Stimulated activated naive CD8-positive, alpha-beta T cell treated with anti-CD3 and anti-CD28 coated beads, Interleukin-15, amount 100 ng/mL, for 72 hours (primary cell): ENCODE measurements around the gene HDAC3.

Source experiments
- ATAC-seq: fragments of 150-1000 bp; cut with Tn5 transposase; 2 replicates; pipeline ENCODE4 v1.10.0; 2021; ENCODE audit warnings: mild to moderate bottlenecking, moderate library complexity
- DNase-seq, 2 donors: peaks; one replicate each; pipeline ENCODE4 v3.0.0; 2021 to 2022
- H3K27ac Mint-ChIP-seq, 2 donors: one replicate each; pipeline ENCODE4 v1.8.0; 2022; ENCODE audit warnings: mild to moderate bottlenecking in 2 of 2, mixed read lengths in 2 of 2, moderate library complexity in 2 of 2
- H3K27me3 Mint-ChIP-seq: one replicate; pipeline ENCODE4 v1.8.0; 2022; ENCODE audit warnings: mixed read lengths
- H3K4me1 Mint-ChIP-seq: one replicate; pipeline ENCODE4 v1.8.0; 2022; ENCODE audit warnings: mild to moderate bottlenecking, mixed read lengths
- H3K4me3 Mint-ChIP-seq, 2 donors: one replicate each; pipeline ENCODE4 v1.8.0; 2022; ENCODE audit warnings: mild to moderate bottlenecking in 2 of 2, mixed read lengths in 2 of 2, moderate library complexity in 1 of 2
- H3K9me3 Mint-ChIP-seq, 2 donors: one replicate each; pipeline ENCODE4 v1.8.0; 2022; ENCODE audit warnings: mixed read lengths in 2 of 2

Gene HDAC3

DNA sequence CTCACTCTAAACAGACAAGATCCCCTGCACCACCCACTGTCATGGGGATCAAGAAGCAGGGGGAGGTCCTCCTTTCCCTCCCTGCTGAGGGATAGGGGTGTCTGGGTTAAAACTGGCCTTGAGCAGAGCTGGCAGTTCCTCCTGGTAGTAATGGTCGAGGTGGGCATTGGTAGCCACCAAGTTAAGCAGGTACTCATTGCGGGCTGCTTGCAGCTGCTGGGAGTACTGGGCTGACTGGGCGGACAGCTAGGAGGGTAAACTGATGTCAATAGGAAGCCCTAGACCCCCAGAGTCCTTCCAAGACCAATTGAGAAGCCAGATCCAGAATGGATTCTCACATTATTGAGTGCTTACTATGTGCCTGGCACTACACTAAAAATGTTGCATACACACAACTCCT, 11.2 kb upstream of the HDAC3 start:
- Mint-ChIP-seq H3K4me3 (no peak overlapping the region), H3K4me1 (peaks cover 47% of the 10 kb centered on the region), H3K9me3 (no peaks in the 10 kb centered on the region), H3K27me3 (no peaks in the 10 kb centered on the region), H3K27ac (no peak overlapping the region)
- DNase-seq (no peak), ATAC-seq (no peak)

DNA sequence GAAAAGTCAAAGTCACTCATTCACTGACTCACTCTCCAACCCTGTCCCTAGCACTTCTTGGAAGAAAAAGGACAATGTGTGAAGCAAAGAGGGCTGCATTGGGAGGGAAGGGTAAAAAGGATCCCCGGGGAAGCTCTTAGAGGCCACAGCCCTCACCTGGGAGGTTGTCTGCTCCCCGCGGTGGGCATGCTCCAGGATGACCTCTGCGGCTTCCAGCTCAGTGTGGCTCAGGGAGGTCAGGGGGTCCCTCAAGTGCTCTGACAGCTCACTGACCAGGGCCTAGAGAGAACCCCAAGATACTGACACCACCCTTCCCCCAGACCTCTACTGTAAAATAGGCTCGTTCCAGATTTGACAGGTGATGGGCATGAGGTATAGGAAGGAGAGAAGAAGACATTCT, 10.6 kb upstream of the HDAC3 start:
- H3K9me3 Mint-ChIP-seq = no peaks in the 10 kb centered on the region
- H3K27ac Mint-ChIP-seq = peak overlapping the region in 1 of 2 donors; percentile 9
- no peak overlapping the region for H3K4me3 Mint-ChIP-seq
- H3K27me3 Mint-ChIP-seq = no peaks in the 10 kb centered on the region
- H3K4me1 Mint-ChIP-seq = peaks cover 47% of the 10 kb centered on the region
- no peak for DNase-seq
- no peak for ATAC-seq

DNA sequence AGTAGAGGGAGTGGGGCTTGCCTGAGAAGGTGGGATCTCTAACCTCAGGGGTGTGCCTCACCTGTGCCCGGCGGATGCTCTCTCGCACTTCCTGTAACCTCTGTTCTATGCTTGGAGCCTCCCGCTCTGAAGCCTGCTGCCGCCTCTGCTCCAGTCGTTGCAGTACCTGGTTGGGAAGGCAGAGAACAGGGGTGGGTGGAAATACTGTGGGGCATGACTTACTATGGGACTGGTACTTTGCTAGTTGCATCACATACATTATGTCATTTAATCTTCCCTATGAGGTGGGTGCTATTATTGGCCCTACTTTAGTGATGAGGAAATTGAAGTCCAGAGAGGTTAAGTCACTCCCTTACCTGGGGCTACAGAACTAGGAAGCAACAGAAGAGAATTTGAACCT, 9.4 kb upstream of the HDAC3 start:
- Mint-ChIP-seq H3K4me1 (peaks cover 49% of the 10 kb centered on the region), H3K9me3 (no peaks in the 10 kb centered on the region), H3K4me3 (no peak overlapping the region), H3K27ac (no peak overlapping the region), H3K27me3 (no peaks in the 10 kb centered on the region)
- ATAC-seq (no peak), DNase-seq (no peak)

DNA sequence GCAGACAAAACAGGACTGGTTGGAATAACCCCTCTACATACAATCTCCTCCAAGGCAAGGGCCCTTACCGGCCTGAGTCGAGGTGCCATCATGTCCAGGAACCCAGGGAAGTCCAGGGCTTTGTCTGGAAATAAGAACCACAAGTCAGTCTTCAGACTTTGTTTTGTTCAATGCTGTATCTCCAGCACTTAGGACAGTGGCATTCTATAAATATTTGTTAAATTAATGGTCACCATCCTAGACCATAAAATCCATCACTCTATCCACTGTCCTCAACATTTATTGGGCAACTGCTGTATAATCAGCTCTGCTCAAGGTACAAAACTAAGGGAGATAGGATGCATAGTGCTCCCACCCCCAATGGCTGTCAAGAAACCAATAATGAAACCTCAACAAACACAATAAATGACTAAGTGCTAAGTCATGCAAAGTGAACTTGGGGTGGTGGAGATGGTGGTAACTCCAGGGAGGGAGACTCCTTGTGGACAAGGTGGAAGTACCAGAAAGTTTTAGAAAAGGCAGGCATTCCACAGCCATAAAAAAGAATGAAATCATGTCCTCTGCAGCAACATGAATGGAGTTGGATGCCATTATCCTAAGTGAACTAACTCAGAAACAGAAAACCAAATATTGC, 5.1 kb upstream of the HDAC3 start:
- DNase-seq (no peak), ATAC-seq (peak; percentile 39)
- Mint-ChIP-seq H3K27ac (peak overlapping the region in 1 of 2 donors; percentile 74), H3K9me3 (no peaks in the 10 kb centered on the region), H3K27me3 (no peaks in the 10 kb centered on the region), H3K4me3 (no peak overlapping the region), H3K4me1 (peaks cover 47% of the 10 kb centered on the region)

DNA sequence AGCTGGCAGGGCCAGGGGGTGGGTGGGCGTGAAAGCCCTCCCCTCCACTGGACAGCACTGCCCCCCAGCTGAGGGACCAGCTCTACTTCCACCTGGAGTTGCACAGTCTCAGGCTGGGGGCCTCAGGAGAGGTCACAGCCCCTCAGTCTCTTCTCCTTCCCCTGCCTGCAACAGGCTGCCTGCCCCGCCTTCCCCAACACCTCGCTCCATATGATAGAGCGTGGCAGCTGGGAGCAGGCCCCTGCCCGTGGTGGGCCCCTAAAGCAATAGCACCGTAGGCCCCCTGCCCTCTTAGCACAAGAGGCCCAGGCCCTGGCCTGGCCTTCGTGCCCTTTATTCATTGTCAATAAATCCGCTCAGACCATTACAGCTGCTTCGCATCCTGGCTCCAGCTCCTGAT, 4.0 kb upstream of the HDAC3 start:
- peaks cover 53% of the 10 kb centered on the region for H3K4me1 Mint-ChIP-seq
- no peaks in the 10 kb centered on the region for H3K27me3 Mint-ChIP-seq
- H3K4me3 Mint-ChIP-seq = no peak overlapping the region
- no peak for ATAC-seq
- DNase-seq = no peak
- H3K27ac Mint-ChIP-seq = peak overlapping the region in 1 of 2 donors; percentile 45
- no peaks in the 10 kb centered on the region for H3K9me3 Mint-ChIP-seq

DNA sequence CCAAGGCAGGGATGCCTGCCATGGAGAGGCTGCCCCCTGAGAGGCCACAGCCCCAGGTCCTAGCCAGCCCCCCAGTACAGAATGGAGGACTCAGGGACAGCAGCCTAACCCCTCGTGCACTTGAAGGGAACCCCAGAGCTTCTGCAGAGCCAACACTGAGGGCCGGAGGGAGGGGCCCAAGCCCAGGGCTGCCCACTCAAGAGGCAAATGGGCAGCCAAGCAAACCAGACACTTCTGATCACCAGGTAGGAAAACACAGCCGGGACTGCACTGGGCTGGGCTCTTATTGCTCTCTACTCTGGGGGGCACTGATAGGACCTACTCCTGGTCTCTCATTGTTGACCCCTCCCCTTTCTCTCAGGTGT, 3.4 kb upstream of the HDAC3 start:
- ATAC-seq = no peak
- Mint-ChIP-seq H3K27ac (no peak overlapping the region), H3K4me3 (no peak overlapping the region), H3K9me3 (no peaks in the 10 kb centered on the region), H3K4me1 (peaks cover 57% of the 10 kb centered on the region), H3K27me3 (no peaks in the 10 kb centered on the region)
- DNase-seq = no peak

DNA sequence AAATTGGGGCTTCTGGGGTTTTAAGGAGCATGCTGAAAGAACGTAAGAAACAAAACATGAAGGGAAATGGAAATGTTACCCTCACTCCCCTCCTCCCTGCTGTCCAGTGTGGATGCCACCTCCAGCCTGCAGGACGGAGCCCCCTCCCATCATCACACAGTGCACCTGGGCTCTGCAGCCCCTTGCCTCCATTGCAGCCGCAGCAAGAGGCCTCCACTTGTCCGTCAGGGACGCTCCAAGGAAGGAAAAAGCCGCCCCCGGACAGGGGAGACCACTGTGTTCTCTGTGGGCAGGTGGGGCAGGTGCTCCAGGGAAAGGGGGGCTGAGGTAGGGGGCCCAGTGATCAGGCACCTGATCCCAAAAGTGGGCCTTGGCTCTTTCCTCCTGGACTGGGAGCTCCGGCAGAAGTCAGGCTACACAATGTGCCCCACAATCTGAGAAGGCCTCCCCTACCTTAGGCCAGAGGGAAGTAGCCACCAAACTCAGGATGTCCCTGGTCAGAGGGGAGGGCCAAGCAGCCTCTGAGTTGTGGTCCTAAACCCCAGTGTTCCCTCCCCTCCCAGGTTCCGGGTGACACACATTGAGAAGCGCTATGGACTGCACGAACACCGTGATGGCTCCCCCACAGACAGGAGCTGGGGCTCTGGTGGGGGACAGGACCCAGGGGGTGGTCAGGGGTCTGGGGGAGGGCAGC, 2.9 kb upstream of the HDAC3 start:
- Mint-ChIP-seq H3K27ac (no peak overlapping the region), H3K4me3 (no peak overlapping the region), H3K9me3 (no peaks in the 10 kb centered on the region), H3K27me3 (no peaks in the 10 kb centered on the region), H3K4me1 (peaks cover 57% of the 10 kb centered on the region)
- DNase-seq (no peak), ATAC-seq (no peak)

DNA sequence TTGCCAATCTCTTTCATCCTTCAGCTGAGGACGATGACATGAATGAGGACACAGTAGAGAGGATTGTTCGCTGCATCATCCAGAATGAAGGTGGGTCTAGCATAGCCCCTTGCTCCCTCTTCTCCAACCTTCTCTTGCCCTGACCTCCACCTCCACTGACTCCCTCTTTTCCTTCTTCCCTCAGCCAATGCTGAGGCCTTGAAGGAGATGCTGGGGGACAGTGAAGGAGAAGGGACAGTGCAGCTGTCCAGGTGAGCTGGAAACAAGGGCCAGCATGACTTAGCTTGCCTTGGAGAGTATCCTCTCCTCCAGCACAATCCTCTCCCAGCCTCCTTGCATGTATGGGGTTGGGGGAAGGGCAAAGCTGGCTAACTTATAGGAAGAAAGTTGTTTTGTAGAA, 2.1 kb upstream of the HDAC3 start:
- Mint-ChIP-seq H3K27ac (peak overlapping the region; percentile 24 to 69), H3K4me3 (peak overlapping the region; percentile 97 to 100), H3K9me3 (no peaks in the 10 kb centered on the region), H3K4me1 (peaks cover 64% of the 10 kb centered on the region), H3K27me3 (no peaks in the 10 kb centered on the region)
- DNase-seq (no peak), ATAC-seq (no peak)

DNA sequence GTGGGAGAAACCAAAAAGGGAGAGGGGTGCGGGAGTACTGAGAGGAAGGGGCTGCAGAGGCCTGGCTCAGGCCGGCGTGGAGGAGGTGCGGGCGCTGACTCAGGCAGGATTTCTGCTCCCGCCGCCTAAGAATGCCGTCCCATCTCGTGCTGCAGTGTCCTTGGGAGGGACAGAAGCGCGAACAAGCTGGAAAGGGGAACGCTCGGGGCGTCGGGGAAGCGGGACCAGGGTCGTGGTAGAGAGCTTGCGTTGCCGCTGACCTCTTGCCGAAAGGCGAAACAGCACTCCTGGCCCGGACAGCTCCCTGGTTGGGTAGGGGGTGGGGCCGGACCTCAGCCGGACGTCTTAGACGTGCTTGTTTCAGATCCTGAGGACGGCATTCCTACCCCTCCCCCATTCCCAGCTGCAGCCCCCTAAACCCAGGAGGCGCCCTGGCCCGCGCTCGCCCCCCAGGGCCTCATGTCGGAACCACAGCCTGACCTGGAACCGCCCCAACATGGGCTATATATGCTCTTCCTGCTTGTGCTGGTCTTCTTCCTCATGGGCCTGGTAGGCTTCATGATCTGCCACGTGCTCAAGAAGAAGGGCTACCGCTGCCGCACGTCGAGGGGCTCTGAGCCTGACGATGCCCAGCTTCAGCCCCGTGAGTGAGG, 1.2 kb upstream of the HDAC3 start:
- H3K4me3 Mint-ChIP-seq = peak overlapping the region; percentile 97 to 100
- H3K4me1 Mint-ChIP-seq = peaks cover 64% of the 10 kb centered on the region
- H3K27me3 Mint-ChIP-seq = no peaks in the 10 kb centered on the region
- no peaks in the 10 kb centered on the region for H3K9me3 Mint-ChIP-seq
- H3K27ac Mint-ChIP-seq = peak overlapping the region; percentile 93 to 95
- peak; percentile 63 to 67 for DNase-seq
- peak; percentile 62 for ATAC-seq

DNA sequence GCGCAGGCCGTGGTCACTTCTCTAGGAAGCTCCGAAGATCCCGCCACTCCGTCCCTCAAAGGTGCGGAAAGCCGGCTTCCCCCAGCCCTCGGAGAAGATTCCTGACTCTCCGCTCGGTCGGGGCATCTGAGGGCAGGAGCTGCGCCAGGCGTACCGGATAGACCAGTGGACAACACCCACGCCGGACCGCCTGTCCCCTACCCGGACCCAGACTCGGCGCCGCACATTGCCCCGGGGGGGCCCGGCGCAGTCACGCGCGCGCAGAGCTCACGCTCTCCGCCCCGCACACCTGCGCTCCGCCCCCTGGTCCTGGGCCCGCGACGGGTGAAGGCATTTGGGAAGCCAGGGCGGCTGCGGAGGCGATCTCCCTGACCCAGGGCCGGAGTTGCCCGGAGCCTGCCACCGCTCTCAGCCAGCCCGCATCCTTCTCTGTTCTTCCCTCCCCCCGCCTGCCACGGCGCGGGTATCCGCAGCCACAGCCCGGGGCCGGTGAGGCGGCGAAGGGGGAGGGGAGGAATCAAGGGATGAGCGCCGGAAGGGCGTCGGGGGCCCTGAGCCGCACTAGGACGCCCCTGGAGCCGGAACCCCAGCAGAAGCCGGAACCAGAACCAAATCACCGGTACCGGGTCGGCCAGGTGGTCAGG, 596 bp upstream of the HDAC3 start:
- Mint-ChIP-seq H3K9me3 (no peaks in the 10 kb centered on the region), H3K27me3 (no peaks in the 10 kb centered on the region), H3K27ac (peak overlapping the region; percentile 93 to 95), H3K4me1 (peaks cover 58% of the 10 kb centered on the region), H3K4me3 (peak overlapping the region; percentile 97 to 100)
- DNase-seq (peak; percentile 60 to 61), ATAC-seq (peak; percentile 70)

DNA sequence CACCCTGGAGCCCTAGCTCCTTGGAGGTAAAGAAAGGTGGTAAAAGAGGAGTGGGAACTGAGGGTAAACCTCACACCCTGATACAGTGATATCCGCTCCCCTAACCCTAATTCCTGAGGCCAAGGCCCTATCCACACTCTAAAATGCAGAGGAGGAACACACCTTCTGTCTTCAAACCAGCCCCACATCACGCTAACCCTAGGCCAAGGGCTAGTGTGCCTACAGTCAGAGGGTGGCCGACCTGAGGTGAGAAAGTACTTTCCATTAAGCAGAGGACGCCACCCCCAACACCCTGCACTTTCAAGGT, 590 bp downstream of the HDAC3 start:
- no peaks in the 10 kb centered on the region for H3K27me3 Mint-ChIP-seq
- H3K27ac Mint-ChIP-seq = peak overlapping the region; percentile 78 to 92
- no peak for DNase-seq
- no peak for ATAC-seq
- peak overlapping the region; percentile 97 to 100 for H3K4me3 Mint-ChIP-seq
- H3K4me1 Mint-ChIP-seq = peaks cover 46% of the 10 kb centered on the region
- no peaks in the 10 kb centered on the region for H3K9me3 Mint-ChIP-seq

DNA sequence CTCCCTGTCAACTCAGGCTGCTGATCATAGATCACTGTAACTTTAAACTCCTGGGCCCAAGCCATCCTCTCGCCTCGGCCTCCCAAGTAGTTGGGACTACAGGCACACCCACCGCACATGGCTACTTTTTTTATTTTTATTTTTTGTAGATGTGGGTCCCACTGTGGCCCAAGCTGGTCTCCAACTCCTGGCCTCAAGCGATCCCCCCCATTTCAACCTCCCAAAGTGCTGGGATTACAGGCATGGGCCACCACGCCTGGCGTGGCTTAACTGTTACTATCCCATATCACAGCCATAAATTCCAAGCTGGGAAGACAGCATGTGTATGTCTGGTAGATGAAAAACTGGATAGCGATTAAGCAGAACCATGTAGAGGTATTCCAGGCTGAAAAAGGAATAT, 1.0 kb downstream of the HDAC3 start:
- peak overlapping the region in 1 of 2 donors; percentile 78 for H3K27ac Mint-ChIP-seq
- no peak for ATAC-seq
- peak overlapping the region; percentile 97 to 100 for H3K4me3 Mint-ChIP-seq
- no peaks in the 10 kb centered on the region for H3K9me3 Mint-ChIP-seq
- DNase-seq = no peak
- H3K27me3 Mint-ChIP-seq = no peaks in the 10 kb centered on the region
- peaks cover 42% of the 10 kb centered on the region for H3K4me1 Mint-ChIP-seq

DNA sequence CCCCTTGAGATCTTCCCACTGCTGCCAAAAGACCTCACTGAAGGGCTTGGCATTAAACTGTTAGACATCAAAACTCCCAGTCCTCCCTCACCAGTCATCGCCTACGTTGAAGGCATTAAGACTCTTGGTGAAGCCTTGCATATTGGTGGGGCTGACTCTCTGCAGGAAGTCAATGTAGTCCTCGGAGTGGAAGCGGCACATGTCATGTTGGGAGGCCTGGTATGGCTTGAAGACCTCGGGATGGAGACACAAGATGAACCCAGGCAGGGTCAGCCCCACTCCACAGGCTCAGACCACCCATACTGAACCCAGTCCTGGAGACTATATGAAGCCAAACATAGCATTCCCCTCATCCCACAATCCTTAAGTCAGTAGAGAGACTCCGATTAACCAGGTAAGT, 1.9 kb downstream of the HDAC3 start:
- DNase-seq (no peak), ATAC-seq (no peak)
- Mint-ChIP-seq H3K4me3 (peak overlapping the region; percentile 97 to 100), H3K27ac (no peak overlapping the region), H3K9me3 (no peaks in the 10 kb centered on the region), H3K4me1 (peaks cover 38% of the 10 kb centered on the region), H3K27me3 (no peaks in the 10 kb centered on the region)

DNA sequence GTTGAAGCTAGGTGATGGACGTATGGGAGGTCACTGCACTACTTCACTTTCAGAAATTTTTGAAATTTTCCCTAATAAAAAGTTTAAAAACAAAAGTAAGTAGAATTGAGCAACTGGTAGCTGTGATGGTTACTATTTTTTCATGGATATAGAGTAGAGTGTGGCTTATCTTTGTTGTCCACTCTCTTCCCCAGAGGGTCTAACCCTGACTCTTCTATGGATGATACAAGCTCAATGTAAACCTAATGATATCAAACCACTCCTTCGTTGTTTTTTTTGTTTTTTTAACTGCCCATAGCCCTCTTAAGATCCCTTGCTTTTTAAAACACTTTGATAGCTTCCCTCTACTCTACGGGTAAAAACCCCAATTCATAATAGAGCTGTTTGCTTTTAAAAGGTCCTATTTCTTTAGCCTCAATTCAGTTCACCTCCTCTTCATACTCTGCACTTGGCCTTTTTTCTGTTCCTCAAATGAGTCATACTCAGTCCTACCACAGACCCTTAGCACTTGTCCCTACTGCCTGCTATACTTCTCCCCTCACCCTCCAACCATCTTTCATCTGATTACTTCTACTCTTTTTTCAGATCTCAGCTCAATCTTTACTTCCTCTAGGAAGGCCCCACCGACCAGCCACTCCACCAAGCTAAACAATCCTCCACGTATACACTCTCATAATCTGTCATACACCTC, 2.6 kb downstream of the HDAC3 start:
- Mint-ChIP-seq H3K9me3 (no peaks in the 10 kb centered on the region), H3K4me1 (peaks cover 36% of the 10 kb centered on the region)
- no peak for DNase-seq

DNA sequence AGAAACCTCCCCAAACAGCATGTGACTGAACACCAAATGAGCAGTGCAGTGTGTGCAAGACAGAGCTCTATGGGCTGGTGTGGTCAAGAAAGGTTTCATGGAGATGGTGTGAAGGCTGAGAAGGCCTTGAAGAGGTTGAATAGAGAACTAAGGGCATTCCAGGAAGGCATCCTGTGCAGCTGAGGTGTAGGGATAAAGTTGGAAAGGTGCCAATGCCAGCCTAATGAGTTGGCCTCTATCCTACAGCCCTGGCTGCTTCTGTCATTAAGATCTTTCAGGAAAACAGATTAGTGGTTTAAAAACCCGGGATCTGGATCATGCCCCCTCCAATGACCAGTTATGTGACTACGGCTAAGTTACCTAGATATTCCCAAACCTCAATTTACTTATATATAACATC, 4.0 kb downstream of the HDAC3 start:
- H3K4me3 Mint-ChIP-seq = no peak overlapping the region
- H3K27ac Mint-ChIP-seq = no peak overlapping the region
- H3K9me3 Mint-ChIP-seq = no peaks in the 10 kb centered on the region
- no peaks in the 10 kb centered on the region for H3K27me3 Mint-ChIP-seq
- H3K4me1 Mint-ChIP-seq = peaks cover 30% of the 10 kb centered on the region
- DNase-seq (no peak), ATAC-seq (no peak)

More for the DNA sequence above, 2.6 kb downstream of the HDAC3 start:
- ATAC-seq = no peak
- Mint-ChIP-seq H3K4me3 (peak overlapping the region; percentile 1 to 50), H3K27ac (no peak overlapping the region), H3K27me3 (no peaks in the 10 kb centered on the region)
